DND-41 (cell line): ENCODE data around the gene PRKCA.

Experiments
- CTCF ChIP-seq: IDR thresholded peaks from 2 replicates; pipeline ENCODE4 v1.5.1; 2012; ENCODE audit warnings: borderline replicate concordance, low read length, moderate library complexity, mild to moderate bottlenecking; ENCODE audit not compliant: poor library complexity, severe bottlenecking; ENCODE audit errors: extremely low read depth
- EZH2 ChIP-seq: IDR thresholded peaks from 3 replicates; pipeline ENCODE4 v1.6.1; 2012; ENCODE audit warnings: borderline replicate concordance, low read depth, mild to moderate bottlenecking, moderate library complexity, low read length, inconsistent platforms; ENCODE audit not compliant: severe bottlenecking

DNA sequence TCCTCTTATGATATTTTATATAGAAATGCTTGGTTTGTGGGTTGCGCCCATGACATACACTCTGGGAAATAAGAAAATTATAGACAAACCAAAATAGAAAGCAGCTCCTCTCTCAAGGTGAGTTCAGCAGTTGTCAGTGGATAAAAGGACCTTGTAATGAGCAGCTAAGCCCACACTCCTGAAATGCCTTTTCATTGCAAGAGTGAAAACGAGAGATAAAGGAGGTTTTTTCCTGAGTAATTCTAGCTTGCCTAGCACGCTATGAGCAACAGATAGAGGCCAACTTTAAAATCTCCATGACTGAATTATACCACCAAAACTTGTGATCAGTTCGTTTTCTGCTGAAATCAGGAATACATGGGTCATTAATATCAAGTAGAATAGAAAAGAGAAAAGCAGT is 270.7 kb downstream of the PRKCA start:
- TF ChIP-seq EZH2 (no peak), CTCF (no peak)
